WTC11 (cell line): ENCODE measurements around the gene RBBP4.

ENCODE experiments used
- ESRRA ChIP-seq: sonication (generic); formaldehyde crosslinking; IDR thresholded peaks from 2 replicates; pipeline ENCODE4 v1.8.1; 2022; ENCODE audit warnings: mild to moderate bottlenecking, missing genetic modification reagents, borderline replicate concordance
- JAZF1 ChIP-seq: fragments of 250-450 bp; sonication (Bioruptor Pico); IDR thresholded peaks from 2 replicates; pipeline ENCODE4 v1.9.0; 2021; ENCODE audit warnings: moderate library complexity, mild to moderate bottlenecking, inconsistent platforms
- NFATC4 ChIP-seq: fragments of 250-450 bp; sonication (Bioruptor Pico); IDR thresholded peaks from 2 replicates; pipeline ENCODE4 v1.9.0; 2021; ENCODE audit warnings: mild to moderate bottlenecking
- NFYB ChIP-seq: sonication (generic); formaldehyde crosslinking; conservative IDR thresholded peaks from 2 replicates; pipeline ENCODE4 v1.8.0; 2022; ENCODE audit warnings: low read depth, missing genetic modification reagents
- SMAD3 ChIP-seq: sonication (generic); formaldehyde crosslinking; IDR thresholded peaks from 2 replicates; pipeline ENCODE4 v1.8.0; 2022; ENCODE audit warnings: missing genetic modification reagents, mild to moderate bottlenecking, borderline replicate concordance
- SP1 ChIP-seq: sonication (generic); formaldehyde crosslinking; conservative IDR thresholded peaks from 2 replicates; pipeline ENCODE4 v1.8.1; 2022; ENCODE audit warnings: missing genetic modification reagents
- ZNF263 ChIP-seq: sonication (generic); formaldehyde crosslinking; IDR thresholded peaks from 2 replicates; pipeline ENCODE4 v1.8.1; 2022; ENCODE audit warnings: low read depth, mild to moderate bottlenecking, moderate library complexity, missing genetic modification reagents
- ZSCAN18 ChIP-seq: fragments of 250-450 bp; sonication (Bioruptor Pico); IDR thresholded peaks from 2 replicates; pipeline ENCODE4 v2.1.2; 2022; ENCODE audit warnings: mild to moderate bottlenecking, moderate library complexity
- TF ChIP-seq, protein P1 (sequence below): sonication (generic); formaldehyde crosslinking; IDR thresholded peaks from 2 replicates; pipeline ENCODE4 v1.8.1; 2022; ENCODE audit warnings: missing genetic modification reagents, borderline replicate concordance
- TF ChIP-seq, protein P2 (sequence below): fragments of 200-600 bp; IDR thresholded peaks from 2 replicates; pipeline ENCODE4 v1.8.0; 2022; ENCODE audit warnings: antibody characterized with exemption
- TF ChIP-seq, protein P3 (sequence below): sonication (generic); formaldehyde crosslinking; IDR thresholded peaks from 2 replicates; pipeline ENCODE4 v1.8.1; 2022; ENCODE audit warnings: low read depth, missing genetic modification reagents, borderline replicate concordance
- TF ChIP-seq, protein P4 (sequence below): sonication (generic); formaldehyde crosslinking; IDR thresholded peaks from 2 replicates; pipeline ENCODE4 v1.8.1; 2023; ENCODE audit warnings: mild to moderate bottlenecking, missing genetic modification reagents, moderate library complexity
- TF ChIP-seq, protein P5 (sequence below): sonication (generic); formaldehyde crosslinking; conservative IDR thresholded peaks from 2 replicates; pipeline ENCODE4 v1.8.1; 2023; ENCODE audit warnings: mild to moderate bottlenecking, low read depth, missing genetic modification reagents, moderate library complexity

DNA sequence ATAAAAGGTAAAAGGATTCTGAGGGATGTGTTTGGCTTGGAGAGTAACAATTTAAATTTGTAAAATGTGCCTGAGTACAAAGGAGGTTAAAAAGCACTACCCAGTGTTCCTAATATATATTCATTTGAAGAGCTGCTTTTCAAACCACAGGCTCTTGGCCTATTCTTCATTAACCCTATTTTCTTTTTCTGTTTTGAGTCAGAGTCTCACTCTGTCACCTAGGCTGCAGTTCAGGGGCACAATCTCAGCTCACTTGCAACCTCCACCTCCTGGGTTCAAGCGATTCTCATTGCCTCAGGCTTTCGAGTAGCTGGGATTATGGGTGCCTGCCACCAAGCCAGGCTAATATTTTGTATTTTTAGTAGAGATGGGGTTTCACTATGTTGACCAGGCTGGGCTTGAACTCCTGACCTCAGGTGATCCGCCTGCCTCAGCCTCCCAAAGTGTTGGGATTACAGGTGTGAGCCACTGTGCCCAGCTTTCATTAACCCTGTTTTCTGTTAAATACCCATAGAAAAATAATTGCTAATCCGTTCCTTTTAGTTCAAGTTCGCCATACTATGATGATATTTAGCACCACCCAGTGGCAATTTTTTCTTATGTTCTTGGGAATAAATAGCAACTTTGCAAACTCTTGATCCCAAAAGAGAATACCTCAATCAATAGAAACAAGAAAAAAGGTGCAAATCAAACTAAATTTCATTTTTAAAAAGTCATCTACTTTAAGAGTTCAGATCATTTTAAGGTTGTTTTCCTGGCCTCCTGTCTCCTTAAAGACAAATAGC lies 31.1 kb upstream of the RBBP4 start:
- TF ChIP-seq, protein P1, sequence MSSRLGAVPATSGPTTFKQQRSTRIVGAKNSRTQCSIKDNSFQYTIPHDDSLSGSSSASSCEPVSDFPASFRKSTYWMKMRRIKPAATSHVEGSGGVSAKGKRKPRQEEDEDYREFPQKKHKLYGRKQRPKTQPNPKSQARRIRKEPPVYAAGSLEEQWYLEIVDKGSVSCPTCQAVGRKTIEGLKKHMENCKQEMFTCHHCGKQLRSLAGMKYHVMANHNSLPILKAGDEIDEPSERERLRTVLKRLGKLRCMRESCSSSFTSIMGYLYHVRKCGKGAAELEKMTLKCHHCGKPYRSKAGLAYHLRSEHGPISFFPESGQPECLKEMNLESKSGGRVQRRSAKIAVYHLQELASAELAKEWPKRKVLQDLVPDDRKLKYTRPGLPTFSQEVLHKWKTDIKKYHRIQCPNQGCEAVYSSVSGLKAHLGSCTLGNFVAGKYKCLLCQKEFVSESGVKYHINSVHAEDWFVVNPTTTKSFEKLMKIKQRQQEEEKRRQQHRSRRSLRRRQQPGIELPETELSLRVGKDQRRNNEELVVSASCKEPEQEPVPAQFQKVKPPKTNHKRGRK (CRISPR knock-in tag): no peak
- no peak for TF ChIP-seq SP1 (CRISPR knock-in tag)
- TF ChIP-seq ESRRA: no peak
- TF ChIP-seq, protein P2, sequence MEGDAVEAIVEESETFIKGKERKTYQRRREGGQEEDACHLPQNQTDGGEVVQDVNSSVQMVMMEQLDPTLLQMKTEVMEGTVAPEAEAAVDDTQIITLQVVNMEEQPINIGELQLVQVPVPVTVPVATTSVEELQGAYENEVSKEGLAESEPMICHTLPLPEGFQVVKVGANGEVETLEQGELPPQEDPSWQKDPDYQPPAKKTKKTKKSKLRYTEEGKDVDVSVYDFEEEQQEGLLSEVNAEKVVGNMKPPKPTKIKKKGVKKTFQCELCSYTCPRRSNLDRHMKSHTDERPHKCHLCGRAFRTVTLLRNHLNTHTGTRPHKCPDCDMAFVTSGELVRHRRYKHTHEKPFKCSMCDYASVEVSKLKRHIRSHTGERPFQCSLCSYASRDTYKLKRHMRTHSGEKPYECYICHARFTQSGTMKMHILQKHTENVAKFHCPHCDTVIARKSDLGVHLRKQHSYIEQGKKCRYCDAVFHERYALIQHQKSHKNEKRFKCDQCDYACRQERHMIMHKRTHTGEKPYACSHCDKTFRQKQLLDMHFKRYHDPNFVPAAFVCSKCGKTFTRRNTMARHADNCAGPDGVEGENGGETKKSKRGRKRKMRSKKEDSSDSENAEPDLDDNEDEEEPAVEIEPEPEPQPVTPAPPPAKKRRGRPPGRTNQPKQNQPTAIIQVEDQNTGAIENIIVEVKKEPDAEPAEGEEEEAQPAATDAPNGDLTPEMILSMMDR: no peak
- TF ChIP-seq, protein P3, sequence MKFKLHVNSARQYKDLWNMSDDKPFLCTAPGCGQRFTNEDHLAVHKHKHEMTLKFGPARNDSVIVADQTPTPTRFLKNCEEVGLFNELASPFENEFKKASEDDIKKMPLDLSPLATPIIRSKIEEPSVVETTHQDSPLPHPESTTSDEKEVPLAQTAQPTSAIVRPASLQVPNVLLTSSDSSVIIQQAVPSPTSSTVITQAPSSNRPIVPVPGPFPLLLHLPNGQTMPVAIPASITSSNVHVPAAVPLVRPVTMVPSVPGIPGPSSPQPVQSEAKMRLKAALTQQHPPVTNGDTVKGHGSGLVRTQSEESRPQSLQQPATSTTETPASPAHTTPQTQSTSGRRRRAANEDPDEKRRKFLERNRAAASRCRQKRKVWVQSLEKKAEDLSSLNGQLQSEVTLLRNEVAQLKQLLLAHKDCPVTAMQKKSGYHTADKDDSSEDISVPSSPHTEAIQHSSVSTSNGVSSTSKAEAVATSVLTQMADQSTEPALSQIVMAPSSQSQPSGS: no peak
- no peak for TF ChIP-seq SMAD3
- TF ChIP-seq, protein P4, sequence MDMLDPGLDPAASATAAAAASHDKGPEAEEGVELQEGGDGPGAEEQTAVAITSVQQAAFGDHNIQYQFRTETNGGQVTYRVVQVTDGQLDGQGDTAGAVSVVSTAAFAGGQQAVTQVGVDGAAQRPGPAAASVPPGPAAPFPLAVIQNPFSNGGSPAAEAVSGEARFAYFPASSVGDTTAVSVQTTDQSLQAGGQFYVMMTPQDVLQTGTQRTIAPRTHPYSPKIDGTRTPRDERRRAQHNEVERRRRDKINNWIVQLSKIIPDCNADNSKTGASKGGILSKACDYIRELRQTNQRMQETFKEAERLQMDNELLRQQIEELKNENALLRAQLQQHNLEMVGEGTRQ: no peak
- TF ChIP-seq, protein P5, sequence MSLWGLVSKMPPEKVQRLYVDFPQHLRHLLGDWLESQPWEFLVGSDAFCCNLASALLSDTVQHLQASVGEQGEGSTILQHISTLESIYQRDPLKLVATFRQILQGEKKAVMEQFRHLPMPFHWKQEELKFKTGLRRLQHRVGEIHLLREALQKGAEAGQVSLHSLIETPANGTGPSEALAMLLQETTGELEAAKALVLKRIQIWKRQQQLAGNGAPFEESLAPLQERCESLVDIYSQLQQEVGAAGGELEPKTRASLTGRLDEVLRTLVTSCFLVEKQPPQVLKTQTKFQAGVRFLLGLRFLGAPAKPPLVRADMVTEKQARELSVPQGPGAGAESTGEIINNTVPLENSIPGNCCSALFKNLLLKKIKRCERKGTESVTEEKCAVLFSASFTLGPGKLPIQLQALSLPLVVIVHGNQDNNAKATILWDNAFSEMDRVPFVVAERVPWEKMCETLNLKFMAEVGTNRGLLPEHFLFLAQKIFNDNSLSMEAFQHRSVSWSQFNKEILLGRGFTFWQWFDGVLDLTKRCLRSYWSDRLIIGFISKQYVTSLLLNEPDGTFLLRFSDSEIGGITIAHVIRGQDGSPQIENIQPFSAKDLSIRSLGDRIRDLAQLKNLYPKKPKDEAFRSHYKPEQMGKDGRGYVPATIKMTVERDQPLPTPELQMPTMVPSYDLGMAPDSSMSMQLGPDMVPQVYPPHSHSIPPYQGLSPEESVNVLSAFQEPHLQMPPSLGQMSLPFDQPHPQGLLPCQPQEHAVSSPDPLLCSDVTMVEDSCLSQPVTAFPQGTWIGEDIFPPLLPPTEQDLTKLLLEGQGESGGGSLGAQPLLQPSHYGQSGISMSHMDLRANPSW: no peak
- no peak for TF ChIP-seq ZSCAN18 (CRISPR knock-in tag)
- TF ChIP-seq ZNF263 (CRISPR knock-in tag): no peak
- no peak for TF ChIP-seq NFATC4
- TF ChIP-seq NFYB: no peak
- TF ChIP-seq JAZF1 (CRISPR knock-in tag): no peak
